NCI-H1092 (cell line): ENCODE measurements around the gene RFK.
"Not testable (repeated sequence)": the region's sequence is repeated elsewhere in the genome, so short reads cannot be mapped to it uniquely, and the experiment has no call there.

ENCODE experiments used
- DNase-seq: peaks from one replicate; lab custom pipeline; 2025; lab: John Stamatoyannopoulos, UW

The RFK gene

DNA sequence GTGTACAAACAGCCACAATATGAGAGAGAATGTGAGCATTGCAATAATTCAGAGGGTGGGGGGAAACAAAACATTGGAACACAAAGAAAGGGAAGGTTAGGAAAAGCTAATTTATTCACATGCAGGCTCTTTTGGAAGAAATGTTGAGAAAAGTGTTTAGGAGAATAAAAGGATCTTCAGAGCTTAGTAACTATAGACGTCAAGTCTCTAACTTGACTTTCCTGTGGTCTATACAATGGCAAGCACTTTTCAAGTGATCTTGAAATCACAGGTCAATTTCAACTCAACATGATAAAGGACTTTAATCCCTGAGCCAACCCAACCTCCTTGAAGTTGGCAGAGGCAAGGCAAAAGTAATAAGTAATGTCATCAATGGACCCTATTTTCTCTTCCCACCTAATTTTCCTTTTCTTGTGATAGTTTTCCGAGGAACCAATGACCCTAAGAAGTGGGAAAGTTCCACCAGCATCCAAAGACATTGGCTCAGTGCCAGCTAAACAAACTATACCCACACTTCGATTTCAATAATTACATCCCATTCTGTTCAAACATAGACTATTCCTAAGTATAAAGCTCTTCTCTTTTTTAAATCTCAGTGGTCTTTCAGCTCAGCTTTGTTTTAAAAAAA, 23.7 kb downstream of the RFK start:
- DNase-seq, result no peak

DNA sequence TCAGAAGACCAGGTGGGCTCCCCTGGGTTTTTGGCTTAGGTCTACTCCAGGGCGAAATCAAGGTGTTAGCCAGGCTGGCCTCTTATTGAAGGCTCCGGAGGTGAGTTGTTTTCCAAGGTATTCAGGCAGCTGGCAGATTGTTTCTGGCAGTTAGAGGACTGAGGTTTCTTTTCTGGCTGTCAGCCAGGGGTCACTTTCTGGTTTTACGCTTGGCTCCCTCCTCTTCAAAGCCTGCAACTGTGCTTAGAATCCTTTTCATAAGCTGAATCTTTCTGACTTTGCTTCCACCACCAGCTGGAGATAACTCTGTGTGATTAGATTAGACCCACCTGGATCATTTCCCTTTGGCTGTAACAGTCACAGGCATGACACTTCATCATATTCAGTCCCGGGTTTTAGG, 24.6 kb downstream of the RFK start:
- DNase-seq, result peak; percentile 90

DNA sequence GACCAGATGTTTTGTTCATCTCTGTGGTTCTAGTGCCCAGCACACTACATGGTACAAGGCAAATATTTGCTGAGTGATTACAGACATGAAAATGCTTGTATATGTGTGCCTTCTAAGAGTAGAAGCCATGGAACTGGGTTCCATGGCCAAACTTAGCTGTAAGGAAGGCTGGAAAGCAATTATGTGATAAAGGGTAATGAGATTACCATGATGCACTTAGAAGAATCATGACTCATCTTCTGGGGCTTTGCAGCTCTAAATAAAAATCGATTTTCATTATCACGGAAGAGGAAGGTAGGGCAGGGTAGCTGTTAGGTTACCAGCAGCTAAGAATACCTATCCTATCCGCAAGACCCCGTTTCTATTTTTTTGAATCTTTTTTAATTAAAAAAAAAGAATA, 28.0 kb downstream of the RFK start:
- DNase-seq, result peak; percentile 8

DNA sequence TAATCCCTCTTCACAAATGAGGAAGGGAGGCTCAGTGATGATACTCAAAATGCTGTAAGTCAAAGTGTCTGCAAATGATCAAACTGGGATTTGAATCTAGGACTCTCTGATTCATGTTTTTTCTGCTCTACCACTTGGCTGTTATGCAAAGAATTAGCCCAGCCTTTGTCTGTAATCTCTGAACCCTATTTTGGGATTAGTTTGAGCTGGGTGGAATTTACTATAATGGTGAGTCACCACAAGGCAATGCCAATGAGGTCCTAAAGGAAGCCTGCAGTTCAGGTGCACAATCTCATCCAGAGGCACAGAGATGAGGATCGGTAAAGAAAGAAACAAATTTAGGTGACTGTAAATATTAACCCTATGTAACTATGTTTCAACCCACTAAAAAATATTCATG, 29.2 kb downstream of the RFK start:
- DNase-seq, result no peak

DNA sequence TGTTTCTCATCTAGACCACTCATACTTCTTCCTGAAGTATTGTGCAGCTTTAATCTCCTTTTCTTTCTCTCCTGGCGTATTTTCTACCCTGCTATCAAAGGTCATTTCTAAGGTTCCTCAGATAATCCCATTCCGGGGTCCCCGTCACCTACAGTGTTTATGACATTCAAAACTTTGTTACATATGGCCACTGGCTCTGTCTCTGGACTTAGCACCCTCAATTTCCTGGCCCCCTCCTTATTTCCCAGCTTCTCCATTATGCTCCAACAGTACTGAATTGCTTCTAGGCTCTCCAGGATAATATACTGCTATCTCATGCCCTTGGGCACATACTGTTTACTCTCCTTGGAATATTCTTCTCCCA, 31.2 kb downstream of the RFK start:
- DNase-seq, result no peak

DNA sequence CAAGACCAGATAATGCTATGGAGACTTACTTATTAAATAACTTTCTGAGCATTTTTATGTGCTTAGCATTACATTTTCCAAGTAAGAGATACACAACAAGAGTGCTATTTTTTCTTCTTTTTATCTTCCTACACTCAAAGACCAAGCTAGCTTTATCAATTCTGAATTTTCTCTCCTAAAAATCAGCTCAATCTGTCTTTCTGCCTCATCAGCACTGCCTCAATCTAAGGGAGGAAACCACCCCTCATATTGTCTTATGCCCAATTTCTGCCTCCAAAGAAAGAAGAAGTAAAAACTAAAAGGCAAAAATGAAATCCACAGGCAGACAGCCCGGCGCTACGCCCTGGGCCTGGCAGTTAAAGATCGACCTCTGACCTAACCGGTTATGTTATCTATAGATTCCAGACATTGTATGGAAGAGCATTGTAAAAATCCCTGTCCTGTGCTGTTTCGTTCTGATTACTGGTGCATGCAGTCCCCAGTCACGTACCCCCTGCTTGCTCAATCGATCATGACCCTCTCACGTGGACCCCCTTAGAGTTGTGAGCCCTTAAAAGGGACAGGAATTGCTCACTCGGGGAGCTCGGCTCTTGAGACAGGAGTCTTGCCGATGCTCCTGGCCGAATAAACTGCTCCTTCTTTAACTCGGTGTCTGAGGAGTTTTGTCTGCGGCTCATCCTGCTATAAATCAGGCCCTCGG, 31.7 kb downstream of the RFK start:
- not testable (repeated sequence) for DNase-seq

DNA sequence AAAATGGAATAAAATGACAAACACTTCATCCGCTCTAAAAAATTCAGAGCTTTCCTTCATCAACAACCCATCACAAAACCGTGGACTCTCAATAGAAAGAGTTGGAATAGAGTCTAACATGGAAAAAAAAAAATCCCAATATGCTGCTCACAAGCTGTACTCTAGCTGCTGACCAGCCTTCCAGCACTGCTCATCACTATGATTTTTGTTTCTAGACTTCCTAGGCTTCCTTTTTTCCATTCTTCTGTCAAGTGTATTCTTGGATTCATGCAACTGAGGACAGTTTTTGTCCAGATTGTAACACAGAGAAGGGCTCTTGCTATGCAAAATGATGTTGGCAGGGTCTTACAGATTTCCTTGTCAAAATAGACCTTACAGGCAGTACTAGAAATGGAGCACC, 34.5 kb downstream of the RFK start:
- no peak for DNase-seq

DNA sequence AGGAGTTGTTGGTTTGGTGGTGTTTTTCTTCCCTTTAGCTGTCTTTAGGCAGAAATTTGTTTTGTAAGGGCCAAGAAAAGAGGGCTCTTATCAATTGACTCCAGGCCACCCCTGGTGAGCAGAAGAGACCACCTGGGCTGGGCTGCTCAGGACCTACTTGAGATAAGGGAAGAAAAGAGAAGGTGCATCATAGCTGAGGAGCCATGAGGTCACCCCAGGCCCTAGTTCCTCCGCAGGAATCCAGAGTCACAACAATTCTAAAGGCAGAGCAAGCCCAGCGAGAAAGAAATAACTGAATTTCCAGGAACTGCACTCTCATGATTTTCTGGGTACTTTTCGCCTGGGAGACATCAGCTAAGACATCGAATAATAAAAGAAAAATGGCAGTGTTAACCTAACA, 34.9 kb downstream of the RFK start:
- DNase-seq, result no peak

DNA sequence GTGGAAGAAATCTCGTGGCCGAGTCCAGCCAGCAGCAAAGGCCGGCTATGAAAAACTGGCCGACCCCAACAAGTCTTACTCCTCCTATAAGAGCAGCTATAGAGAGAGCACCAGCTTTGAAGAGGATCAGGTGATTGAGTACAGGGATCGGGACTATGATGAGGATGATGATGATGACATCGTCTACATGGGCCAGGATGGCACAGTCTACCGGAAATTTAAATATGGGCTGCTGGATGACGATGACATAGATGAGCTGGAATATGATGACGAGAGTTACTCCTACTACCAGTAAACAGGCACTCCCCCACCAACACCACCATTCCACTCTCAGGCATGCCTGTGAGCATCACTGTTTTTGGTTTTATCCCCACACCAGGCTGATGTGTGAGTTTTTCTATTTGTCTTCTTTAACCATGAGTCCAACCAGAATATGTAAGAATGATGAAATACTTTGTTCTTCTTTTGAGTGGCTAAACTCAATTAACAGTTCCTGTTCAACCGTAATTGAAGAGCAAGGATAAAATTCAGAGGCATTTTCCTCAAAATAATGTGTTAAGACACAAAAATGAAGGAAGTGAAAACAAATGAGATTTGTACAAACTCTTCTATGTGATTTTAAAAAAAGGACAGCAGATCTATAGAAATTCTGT, 35.5 kb downstream of the RFK start:
- DNase-seq, result no peak

DNA sequence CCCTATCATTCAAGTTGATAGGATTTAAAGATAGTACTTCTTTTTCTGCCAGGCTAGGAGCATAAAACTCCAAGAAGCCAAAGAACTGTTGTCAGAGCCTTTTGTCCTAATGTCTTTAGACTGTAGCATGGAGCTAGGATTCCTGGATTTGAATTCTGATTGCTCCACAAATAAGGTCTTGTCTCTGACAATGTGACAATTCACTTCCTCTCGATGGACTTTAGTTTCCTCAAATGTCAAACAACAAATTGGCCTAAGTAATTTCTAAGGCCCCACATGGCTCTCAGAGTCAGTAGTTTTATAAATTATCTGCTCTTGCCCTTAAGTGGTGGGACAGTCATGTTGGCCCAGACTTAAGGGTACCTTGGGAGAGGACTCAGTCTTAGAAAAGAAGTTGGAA, 36.7 kb downstream of the RFK start:
- no peak for DNase-seq

DNA sequence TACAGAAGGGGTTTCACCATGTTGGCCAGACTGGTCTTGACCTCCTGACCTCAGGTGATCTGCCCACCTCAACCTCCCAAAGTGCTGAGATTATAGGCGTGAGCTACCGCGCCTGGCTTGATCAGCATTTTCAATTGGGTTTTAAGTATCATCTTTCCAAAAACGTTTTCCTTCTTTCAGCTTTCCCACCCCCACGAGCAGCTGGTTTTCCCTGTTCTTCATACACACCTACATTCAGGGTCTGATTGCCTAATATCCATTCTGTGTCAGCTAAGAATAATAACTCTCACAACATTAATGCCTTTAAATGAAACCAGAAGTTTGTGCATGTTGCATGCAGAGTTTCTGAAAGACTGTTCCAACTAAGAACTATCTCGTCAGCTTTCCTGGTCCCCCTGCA, 38.3 kb downstream of the RFK start:
- DNase-seq, result no peak

DNA sequence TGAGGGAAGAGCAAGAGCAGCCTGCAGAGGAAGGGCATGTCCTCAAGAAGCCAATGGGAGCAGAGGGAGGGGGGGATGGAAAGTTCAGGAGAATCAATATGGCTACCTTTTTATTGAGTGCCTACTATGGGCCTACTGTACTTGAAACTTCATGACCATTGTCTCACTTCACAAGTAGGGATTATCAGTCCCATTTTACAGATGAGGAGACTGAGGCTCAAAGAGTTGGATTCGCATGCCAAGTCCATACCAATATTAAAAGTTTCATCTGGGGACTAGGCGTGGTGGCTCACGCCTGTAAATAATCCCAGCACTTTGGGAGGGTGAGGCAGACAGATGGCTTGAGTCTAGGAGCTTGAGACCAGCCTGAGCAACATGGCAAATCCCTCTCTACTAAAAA, 40.0 kb downstream of the RFK start:
- DNase-seq, result no peak

DNA sequence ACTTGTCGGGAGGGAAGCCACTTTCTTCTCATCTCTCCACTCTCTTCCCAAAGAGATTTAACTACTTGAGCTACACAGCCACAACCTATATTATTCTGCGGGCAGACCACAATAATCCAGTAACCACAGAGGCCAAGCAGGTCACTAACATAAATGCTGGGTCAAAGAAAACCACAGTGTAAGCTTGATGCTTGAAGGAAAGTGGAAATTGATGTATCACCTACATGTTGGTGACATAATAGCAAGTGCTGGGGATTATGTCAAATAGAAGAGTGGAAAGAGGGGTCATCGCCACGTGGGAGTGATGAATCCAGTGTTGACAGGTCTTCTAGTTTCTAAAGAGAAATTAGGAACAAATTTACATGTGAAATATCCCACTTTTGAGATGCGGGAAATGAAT, 40.9 kb downstream of the RFK start:
- DNase-seq, result no peak

DNA sequence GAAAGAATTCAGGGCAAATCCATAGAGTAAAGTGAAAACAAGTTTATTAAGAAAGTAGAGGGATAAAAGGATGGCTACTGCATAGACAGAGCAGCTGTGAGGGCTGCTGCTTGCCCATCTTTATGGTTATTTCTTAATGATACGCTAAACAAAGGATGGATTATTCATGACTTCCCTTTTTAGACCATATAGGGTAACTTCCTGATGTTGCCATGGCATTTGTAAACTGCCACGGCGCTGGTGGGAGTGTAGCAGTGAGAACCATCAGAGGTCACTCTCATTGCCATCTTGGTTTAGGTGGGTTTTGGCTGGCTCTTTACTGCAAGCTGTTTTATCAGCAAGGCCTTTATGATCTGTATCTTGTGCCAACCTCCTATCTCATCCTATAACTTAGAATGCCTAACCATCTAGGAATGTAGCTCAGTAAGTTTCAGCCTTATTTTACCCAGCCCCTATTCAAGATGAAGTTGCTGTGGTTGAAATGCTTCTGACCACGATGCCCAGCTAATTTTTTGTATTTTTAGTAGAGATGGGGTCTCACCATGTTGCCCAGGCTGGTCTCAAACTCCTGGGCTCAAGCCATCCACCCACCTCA, 42.1 kb downstream of the RFK start:
- DNase-seq, result no peak

DNA sequence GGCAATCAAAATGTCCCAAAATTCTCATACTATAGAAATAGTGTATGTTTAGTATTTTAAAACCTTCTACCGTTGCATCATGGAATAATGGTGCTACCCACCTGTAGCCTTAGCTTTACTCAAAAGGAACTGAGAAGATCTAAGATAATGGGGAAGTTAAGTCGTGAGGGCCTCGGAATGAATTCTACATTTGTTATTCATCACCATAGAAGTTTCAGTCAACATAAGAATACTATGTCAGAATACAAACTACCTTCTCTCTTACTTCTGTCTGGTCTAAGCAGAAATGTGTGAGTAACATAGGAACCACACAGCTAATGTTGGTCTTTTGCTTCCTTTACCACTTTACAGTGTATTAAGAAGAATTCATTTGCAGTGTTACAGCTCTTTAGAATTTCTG, 43.2 kb downstream of the RFK start:
- no peak for DNase-seq

DNA sequence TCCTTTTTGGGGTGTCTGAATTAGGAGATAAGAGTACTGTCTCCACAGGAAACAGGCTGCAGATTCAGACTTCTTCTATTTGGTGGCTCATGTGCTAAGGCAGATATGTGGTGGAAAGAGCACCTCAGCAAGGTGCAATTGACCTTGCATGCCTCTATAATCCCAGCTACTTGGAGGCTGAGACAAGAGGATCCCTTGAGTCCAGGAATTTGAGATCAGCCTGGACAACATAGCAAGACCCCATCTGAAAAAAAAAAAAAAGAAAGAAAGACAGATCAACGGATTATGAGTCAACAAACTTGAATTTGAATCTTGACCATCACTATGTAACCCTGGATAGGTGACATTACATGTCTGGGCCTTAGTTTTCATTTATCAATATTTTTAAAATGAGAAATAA, 44.4 kb downstream of the RFK start:
- DNase-seq, result no peak

DNA sequence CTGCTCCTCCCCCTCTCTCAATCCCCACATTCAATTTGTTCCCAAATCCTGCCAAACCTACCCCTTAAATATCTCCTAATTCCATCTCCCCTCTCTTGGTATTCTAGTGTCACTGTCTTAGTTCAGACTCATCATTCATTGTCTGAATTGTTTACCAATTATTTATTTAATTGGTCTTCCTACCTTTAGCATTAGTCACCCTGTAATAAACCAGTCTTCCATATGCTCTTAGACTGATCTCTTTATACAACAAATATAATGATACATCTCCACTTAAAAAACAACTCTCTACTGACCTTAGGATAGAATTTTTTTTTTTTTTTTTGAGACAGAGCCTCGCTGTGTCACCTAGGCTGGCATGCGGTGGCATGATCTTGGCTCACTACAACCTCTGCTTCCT, 51.4 kb downstream of the RFK start:
- DNase-seq, result no peak

DNA sequence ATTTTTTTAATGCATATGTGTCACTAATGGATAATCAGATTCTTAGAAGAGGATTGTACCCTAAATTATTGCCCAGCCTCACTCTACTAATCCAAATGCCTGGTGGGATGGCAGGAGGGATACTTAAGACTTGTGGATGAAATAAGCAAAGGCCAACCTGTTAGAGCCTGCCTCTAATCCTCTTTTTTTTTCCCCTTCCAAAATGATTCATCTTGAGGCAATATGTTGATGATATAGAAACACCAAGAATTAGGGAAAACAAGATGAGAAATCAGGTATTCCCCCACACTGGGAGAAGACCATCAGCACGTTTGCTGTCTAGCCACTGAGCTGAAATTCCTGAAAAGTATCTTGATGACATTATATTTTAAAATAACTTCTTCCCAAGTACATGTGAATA, 52.0 kb downstream of the RFK start:
- DNase-seq, result no peak

DNA sequence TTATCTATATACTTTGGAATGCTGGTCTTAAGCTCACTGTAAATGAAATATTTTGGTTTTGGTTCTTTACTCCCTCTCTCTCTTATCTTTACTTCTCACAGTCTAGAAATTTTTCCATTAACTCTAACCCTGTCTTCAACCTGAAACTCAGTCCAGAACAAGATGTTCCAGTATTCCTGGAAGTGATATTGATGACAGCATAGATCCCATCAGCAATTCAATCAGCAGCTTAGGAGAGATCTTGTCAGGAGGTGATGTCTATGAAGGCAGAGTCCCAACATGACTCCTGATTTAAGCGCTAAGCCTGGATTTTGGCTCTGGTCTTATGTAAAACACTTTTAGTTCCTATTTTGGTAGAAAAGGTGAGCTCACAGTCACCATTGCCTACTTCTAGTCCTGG, 52.6 kb downstream of the RFK start:
- no peak for DNase-seq

DNA sequence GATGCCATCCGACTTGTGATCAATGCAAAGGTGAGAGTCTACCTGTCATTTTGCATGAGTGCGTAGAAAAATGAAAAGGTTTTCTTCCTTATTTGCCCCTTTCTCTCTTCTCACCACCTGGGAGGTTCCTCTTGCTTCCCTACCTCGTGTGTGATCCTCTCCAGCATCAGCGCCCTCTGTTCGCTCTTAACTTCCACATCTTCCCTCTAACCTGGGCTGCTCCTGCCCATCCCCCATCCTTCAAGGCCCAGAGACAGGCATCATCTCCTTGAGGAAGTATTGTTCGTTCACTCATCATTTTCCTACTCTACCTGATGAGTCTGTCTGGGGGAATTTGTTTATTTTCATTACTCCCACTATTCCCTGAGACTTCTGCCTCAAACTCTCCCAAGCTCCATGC, 55.8 kb downstream of the RFK start:
- no peak for DNase-seq

DNA sequence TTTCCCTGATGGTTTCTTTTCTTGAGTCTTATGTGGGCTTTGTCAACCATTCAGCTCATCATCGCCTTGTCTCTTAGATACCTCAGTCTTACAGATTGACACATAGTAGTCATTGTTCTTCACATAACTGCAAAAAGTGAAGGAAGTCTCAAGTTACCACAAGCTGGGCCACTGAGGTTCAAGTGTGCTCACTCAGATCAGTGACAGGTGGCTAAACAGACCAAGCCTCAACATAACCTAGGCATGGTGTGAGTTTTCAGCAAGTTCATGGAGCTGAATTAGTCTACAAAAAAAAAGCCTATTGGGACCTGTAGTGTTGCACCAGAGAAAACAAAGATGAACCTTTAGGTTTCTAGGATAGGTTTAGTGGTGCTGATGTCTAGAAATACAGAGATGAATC, 58.2 kb downstream of the RFK start:
- DNase-seq, result no peak
